GM18520 (cell line): ENCODE results near the gene AIPL1.

ENCODE experiments used
- ATAC-seq: cut with Tn5 transposase; IDR thresholded peaks from one replicate; pipeline ENCODE4 v1.9.1; 2021; ENCODE audit not compliant: unreplicated experiment

Gene AIPL1

DNA sequence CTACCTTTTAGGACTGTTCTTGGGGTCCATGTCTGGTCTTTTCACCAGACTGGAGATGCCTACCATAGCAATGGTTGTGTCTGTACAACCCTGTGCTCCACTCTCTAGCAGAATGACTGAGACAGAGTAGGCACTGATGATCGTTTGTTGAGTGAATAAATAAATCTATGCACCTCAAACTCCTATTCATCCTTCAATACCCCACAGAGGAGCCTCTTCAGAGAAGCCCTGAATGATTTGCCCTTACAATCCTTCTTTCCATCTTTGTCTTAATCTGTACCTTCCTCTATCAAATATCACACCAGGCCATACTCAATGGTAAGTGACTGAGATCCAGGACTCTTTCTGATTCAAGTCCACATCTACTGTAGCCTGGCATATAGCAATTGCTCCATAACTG, 32.6 kb upstream of the AIPL1 start:
- ATAC-seq, result no peak

DNA sequence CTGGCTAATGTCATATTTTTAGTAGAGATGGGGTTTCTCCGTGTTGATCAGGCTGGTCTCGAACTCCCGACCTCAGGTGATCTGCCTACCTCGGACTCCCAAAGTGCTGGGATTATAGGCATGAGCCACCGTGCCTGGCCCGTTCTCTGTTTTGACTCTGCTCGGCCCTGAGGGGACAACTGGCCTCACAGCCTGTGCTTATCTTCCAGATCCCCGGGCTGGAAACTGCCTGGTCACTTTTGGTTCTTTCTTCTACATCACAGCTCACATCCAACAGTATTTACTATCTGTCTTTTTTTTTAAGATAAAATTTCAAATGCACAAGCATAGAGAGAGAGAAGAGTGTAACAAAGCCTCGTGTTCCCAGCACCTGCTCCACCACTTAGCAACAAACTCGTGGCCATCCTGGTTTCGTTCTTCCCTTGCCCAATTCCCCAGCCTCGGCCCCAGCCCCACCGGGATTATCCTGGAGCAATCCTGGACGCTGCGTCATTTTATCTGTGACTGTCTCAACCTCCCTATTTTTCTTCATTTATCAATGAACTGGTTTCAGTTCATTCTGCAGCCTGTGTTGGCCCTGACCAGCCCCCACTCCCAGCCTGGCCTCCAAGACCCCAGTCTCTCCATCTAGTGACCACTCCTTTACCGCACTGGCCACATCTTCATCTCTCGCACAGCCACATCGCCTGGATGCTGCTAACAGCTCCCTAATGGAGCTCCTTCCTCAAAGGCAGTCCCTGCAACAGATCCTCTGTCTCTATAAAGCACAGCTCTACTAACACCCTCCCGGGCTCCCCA, 30.5 kb upstream of the AIPL1 start:
- ATAC-seq, result no peak

DNA sequence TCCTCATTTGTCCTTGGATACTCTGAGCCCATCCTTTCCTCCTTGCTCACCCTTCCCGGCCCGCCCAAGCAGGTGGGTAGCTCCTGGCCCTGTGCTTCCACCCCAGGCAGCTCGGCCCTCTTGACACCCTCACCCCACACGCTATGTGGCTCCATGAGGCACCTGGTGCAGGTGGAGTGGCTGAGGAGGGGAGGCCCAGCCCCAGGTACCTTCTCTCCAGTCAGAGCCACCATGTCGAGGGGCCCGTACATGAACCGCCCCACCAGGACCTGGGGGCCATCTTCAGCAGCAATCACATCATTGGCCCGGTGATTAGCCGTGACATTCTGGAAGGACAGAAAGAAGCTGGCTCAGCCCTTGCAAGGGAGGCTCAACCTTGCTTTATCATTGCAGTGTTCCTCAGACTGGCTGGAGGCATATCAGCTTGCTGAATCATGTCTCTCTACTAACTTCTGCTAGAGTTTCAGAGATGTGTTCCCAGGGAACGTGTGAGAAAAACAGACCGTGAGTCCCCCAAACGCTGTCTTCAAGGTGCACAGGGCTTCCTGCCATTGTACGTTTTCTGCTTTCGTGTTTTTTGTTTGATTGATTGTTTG, 29.6 kb upstream of the AIPL1 start:
- ATAC-seq, result no peak

DNA sequence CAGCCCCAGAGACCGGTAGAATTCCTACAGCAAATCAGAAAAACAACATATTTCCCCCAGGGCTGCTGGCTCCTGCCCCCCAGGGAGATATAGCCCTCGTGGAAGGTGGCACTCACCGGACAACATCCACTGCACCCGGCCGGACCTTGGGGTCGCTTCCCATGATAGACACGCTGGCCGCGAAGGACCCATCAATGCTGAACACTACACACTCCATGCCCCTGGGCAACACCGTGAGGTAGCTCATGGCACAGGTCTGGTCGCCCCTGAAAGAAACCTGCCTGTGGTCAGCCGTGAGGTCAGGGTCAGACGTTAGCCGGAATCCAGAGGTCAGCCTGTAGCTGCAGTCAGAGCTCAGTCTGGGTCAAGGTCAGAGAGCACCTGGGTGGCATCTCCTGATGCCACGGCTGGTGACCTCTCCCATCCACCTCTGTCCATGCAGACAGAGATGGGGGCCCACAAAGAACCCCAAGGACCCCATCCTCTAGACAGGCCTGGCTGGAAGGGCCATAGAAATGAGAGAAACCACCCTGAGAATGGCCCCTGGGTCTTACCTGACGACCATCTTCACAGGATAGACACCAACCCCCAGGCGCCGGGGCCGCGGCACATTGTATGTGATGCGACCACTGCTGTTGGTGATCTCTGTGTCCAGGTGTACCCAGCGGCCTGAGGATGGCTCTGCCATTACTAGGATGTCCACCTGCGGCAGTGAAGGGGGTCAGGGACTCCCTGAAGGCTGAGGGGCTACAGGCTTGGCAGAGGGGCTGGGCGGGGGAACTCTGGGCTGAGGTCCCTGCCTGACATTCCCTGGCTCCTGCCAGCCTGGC, 28.9 kb upstream of the AIPL1 start:
- ATAC-seq, result no peak

DNA sequence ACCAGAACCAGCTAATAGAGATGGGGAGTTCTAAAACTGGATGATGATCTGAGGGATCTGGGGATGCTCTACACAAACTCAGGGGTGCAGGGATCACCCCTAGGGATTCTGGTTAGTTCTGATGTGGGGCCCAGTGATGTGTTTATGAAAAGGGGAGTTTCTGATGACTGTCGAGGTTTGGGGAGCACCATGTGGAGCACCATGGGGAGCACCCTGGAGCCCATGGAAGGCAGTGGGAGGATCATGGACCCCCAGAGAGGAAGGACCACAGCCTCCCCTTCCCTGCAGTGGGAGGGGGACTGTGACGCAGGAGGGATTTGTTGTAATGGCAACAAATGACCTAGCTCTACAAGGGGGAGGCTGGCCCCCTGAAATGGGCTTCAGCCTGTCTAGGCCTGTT, 27.8 kb upstream of the AIPL1 start:
- no peak for ATAC-seq

DNA sequence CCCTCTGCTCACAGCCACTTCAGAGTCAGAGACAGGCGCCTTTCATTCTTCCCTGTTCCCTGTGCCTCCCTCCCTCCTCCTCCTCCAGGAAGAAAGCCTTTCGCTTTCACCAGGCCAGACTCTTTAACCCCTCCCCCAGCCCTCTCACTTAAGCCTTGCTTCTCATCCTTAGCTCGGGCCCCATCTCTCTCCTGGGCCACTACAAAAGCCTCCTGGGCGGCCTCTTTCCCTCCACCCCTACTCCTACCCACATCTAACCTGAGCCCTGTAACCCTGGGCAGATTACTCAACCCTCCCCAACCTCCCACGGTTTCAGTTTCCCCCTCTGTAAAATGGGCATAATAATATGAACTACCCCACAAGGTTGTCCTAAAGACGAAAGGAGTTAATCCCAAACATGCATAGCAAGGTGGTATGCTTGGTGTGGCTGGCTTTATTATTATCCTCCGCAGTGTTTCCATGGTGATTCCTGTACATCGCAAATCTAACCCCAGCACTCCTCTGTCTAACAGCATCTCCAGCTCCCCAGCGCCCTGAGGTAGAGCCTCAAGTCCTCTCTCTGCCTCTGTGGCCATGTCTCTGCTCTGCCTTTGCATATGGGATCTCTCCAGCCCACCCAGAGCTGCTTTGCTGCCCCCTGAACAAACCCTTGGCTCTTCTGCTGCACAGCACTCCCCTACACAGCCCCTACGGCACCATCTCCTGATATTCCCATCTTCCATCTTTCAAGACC, 27.0 kb upstream of the AIPL1 start:
- ATAC-seq, result no peak

DNA sequence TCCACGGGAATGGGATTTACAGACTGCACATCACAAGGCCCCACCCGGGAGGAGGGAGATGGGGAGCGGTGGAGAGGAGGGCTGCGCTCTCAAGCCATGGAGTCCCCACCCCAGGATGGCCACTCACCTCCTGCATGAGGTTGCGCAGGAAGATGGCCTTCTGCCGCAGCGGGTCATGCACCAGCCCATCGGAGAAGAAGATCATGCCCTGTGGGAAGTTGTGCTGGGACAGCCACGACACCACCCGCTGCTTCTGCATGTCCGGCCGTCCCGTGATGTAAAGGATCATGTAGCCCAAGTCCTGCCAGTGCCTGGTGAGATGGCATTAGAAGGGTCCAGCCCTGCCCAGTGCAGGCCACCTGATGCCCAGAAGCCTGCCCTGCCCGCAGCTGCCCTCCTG, 26.3 kb upstream of the AIPL1 start:
- ATAC-seq, result no peak

DNA sequence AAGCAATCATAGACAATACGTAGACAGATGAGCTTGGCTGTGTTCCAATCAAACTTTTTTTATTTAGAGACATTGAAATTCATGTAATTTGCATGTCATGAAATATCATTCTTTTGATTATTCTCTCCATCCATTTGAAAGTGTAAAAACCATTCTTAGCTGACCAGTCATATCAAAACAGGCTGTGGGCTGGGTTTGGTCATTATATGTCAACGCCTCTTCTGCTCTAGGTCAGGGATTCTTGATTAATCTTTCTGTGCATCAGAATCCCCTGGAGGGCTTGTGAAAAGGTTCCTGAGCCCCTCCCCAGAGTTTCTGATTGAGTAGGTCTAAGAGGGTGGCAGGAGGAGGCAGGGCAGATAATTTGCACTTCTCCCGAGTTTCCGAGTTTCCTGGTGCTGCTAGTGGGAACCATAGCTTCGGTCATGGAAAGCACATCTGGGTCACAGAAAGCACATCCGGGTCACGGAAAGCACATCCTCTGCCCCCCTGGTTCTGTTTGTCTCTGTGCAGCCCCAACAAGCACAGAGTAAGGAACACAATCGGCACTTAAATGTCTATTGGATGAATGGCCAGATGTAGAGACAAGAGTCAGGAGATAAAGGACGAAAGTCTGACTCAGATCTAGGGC, 25.7 kb upstream of the AIPL1 start:
- no peak for ATAC-seq

DNA sequence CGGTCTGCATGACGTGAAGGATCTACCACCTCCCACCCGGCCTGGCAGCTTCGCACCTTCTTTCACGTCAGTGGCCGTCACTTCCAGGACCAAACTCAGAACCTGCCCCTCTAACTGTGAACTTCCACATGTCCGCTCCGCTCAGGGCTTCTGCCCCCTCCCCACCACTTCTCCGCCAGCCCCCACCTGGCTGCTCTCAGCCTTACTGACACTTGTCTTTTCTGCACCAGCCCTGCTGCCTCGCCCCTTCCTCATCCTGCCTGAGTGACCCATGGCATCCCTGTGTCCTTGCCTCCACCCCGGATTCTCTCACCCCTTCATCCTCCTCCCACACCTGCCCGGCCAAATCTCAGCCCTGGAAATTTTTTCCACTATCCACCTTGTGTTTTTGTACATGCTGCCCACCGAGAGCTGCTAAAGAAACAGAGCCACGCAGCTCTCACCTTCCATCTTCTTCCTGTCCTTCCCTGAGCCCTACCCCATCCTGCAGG, 23.6 kb upstream of the AIPL1 start:
- ATAC-seq, result no peak

DNA sequence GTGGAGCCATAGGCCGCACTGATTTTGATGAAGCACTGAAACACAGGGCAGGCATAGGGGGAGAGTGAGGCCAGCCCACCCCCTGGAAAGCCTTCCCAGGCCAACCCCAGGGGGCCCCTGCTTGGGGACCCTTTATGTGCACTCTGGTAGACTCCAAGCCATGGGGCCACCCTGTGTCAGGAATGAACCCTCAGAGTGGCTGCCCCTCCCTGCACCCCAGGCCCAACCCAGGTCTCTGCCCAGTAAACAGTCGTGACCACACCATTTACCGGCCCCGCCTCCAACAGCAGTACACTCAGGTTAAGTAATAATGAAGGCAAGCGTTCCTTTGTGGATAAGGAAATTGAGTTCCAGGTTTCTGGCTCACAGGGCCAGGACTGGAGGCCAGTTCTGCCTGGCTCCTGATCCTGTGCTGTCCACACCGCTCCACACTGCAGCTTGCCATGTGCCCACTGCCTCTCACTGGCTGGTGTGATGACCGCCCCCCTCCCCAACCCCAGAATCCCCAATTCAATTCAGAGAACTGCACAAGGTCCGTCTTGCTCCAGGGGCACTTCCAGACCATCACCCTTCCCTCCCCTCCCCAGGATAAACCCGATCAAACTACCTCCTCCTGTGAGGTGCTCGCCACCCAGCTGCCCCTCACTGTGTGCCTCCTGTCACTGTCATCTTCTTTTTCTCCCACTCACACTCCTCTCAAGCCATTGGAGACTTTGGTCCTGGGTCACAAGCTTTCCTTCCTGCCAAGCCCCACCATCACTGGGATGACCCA, 23.0 kb upstream of the AIPL1 start:
- ATAC-seq, result no peak

DNA sequence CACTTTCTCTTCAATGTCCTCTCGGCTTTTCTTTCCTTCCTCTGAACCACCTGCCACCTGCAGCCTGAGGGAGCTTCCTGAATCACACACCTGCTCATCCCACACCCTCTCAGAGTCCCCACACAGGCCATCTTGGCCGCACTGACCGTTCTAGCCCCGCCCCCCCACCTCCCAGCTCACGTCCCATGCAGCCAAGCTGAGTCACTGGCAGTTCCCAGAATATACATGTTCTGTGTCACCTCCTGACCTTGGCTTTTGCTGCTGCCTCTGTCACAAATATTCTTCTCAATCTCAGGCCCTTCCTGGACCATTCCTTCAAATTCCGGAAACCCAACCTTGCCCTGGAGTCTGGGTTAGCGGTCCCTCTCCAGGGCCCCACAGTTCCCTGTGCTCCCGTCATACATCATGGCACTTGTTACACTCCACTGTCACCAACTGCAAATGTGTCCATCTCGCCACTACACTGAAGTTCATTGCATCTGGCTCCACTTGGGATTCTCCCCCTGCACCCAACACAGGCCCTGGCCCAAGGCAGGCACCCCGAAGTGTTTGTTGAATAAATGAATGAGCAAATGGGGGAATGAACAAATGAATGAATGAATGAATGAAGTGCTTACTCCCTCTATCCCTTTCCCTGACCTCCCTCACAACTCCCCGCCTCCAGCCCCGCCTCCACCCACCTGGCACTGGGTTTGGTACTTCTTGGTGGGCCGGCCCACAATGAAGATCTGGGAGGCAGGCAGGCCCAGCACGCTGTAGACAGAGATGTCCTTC, 22.2 kb upstream of the AIPL1 start:
- ATAC-seq, result no peak

DNA sequence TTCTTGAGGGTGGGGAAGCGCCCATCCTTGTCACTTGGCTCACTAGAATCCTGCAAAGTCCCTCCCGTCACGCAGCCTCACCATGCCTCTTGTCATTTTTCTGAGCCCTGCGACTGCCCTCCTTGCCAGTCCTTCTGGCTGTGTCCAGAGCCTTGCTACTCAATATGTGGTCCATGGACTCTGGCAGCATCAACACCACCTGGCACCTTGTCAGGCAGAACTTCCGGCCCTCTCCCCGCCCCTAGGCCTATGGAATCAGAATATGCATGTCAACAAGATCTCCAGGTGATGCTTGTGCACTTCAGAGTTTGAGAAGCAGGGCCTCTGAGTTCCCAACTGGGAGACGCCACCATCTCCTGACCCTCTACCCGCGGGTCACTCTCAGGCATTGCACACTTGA, 21.4 kb upstream of the AIPL1 start:
- no peak for ATAC-seq

DNA sequence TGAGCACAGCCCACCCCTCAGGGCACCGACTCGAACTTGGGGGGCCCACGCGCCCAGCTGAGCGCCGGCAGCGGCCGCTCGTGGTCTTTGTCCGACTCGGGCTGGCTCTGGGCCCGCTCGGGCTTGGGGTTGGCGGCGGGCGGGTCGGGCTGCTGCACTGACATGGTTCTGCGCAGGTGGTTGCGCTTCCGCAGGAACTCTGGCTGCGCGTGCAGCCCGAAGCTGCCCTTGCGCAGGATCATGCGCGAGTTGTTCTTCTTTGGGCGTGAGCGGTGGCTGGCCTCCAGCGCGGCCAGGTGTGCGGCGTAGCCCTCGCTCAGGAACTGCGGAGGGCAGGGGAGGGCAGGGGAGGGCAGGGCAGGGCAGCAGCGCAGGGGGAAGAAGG, 20.4 kb upstream of the AIPL1 start:
- no peak for ATAC-seq

DNA sequence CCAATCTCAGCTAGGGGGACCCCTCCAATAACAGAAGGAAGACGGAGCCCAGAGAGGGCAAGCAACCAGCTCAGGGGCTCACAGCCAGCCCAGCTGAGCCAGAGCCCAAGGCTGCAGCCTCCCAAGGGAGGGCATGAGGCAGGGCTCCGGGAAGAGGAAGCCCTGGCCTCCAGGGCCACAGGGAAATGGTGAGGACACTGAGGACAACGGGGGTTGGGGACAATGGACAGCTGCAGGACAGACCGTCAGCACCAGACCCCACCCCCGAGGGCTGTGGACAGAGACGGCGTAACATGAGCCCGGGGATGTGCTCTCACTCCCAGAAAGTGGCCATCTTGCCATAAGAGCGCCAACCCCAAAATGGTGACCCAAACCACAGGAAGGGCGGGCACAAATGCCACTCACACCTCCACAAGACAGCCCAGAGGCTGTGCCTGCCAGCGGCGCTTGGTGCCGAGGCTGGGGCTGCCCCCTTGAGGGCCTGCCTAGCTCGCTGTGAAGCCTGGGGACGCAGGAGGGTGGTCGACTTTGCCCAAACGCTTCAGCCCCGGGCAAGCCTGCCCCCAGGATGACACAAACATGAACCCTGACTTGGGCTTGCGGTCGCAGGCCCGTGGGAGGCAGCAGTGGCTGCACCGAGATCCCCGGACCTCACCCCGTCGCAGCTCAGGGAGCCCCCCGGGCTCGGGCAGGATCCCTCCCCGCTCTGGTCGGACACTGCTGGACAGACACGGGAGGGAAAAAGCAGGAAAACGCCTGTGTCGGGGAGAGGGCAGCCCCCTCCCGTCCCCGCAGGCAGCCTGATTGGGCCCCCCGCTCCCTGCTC, 19.8 kb upstream of the AIPL1 start:
- no peak for ATAC-seq

DNA sequence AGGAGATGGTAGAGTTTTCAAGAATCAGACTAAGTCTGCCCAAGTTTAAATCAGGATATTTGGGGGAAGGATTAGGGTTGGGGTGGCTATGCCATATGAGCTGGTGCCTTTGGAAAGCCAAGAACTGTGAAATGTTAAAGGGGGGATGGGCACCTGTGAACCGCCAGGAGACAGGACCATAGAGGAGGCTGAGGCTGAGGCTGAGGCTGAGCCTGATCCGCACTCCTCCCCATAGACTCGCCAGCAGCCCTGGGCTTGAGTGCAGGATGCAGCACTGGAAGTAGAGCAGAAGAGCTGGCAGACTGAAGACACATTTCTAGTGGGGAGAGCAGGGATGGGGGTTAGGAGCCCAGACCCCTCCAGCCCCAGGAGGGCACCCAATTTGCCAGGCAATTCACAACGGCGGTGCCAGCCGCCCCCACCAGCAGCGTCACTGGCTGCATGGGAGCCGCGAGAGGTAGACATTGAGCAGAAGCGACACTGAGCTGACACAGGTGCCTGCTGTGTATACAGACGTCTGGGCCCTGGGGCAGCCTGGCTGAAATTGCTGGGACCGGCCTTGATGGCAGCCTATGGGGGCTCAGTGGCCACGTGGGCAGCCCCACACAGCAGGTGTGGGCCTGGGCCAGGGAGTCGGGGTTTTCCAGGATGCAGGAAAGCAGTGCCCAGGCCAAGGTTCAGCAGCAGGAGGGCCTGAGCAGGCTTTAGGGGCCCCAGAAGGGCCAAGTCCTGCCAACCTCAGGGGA, 18.5 kb upstream of the AIPL1 start:
- ATAC-seq, result no peak

DNA sequence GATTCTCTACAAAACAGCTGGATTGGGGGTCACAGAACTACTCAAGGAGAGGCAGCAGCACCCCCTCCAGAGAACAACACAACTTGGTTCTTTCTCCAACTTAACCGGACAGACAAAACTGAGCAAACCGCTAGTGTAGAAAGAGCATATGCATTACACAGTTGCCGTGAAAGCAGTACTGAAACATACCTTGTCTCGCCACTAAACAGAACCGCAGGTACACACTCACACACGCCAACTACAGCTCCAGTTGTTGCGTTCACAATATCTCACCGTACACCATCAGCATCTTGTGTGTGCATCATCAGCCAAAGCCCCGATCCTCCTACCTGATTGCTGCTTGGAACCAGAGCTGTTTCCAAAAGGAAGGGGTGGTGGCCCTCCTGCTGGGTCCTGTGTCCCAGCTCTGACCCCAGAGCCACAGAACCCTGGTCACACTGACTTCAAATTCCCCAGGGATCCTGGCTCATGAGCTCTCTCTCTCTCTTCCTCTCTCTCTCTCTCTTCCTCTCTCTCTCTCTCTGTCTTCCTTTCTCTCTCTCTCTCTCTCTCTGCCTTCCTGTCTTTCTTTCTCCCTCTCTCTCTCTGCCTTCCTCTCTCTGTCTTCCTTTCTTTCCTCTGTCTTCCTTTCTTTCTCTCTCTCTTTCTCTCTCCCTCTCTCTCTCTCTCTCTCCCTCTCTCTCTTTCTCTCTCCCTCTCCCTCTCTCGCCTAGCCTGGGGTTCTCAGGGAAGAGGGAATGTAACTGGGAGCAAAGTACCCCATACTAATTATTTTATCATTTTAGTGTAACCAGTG, 17.7 kb upstream of the AIPL1 start:
- ATAC-seq, result no peak
